Smooth muscle cell (in vitro differentiated cells): ENCODE results near the gene TTYH3. TPM values are rescaled to one million over a fixed set of nuclear protein-coding genes. Genes with fewer than 3 reads are reported as not detected.

Source experiments
- DNase-seq: peaks from one replicate; lab custom pipeline; 2025; ENCODE audit not compliant: unreplicated experiment; lab: John Stamatoyannopoulos, UW
- H2AFZ ChIP-seq: fragments of 200-600 bp; sonication (generic); 2 replicates; pipeline ENCODE4 v1.6.0; 2016; ENCODE audit warnings: antibody characterized with exemption, low read depth, mild to moderate bottlenecking
- H3F3A ChIP-seq: fragments of 200-600 bp; sonication (generic); 2 replicates; pipeline ENCODE4 v1.6.0; 2017; ENCODE audit warnings: antibody characterized with exemption, low read depth
- H3K27ac ChIP-seq: fragments of 200-600 bp; sonication (generic); 2 replicates; pipeline ENCODE4 v1.5.1; 2016; ENCODE audit warnings: low read depth, mild to moderate bottlenecking
- H3K27me3 ChIP-seq: fragments of 200-600 bp; sonication (generic); 2 replicates; pipeline ENCODE4 v1.6.1; 2016; ENCODE audit warnings: low read depth, mild to moderate bottlenecking
- H3K36me3 ChIP-seq: fragments of 200-600 bp; sonication (generic); 2 replicates; pipeline ENCODE4 v1.5.1; 2016; ENCODE audit warnings: low read depth
- H3K4me1 ChIP-seq: fragments of 200-600 bp; sonication (generic); 2 replicates; pipeline ENCODE4 v1.5.1; 2016; ENCODE audit warnings: low read depth
- H3K4me2 ChIP-seq: fragments of 200-600 bp; sonication (generic); 2 replicates; pipeline ENCODE4 v1.6.0; 2016; ENCODE audit warnings: mild to moderate bottlenecking
- H3K4me3 ChIP-seq: fragments of 200-600 bp; sonication (generic); 2 replicates; pipeline ENCODE4 v1.5.1; 2016; ENCODE audit warnings: mild to moderate bottlenecking
- H3K79me2 ChIP-seq: fragments of 200-600 bp; sonication (generic); 2 replicates; pipeline ENCODE4 v1.6.0; 2016; ENCODE audit warnings: low read depth, mild to moderate bottlenecking
- H3K9ac ChIP-seq: fragments of 200-600 bp; sonication (generic); 2 replicates; pipeline ENCODE4 v1.6.0; 2016; ENCODE audit warnings: low read depth
- H3K9me3 ChIP-seq: fragments of 200-600 bp; sonication (generic); replicated peaks from 2 replicates; pipeline ENCODE4 v1.5.1; 2016; ENCODE audit warnings: low read depth
- H4K20me1 ChIP-seq: fragments of 200-600 bp; sonication (generic); 2 replicates; pipeline ENCODE4 v1.6.0; 2016; ENCODE audit warnings: low read depth
- WGBS: methylation state at CpG from one replicate; pipeline ENCODE4 v1.1.7; 2016; ENCODE audit warnings: low lambda C conversion rate; 5-methylcytosine and 5-hydroxymethylcytosine counted together
- polyA plus RNA-seq: library from polyadenylated mRNA; unstranded; fragments of >200 nt; fragmentation: Nextera tagmentation; extraction: Ambion mirVana; gene quantifications from 2 replicates; pipeline ENCODE4 v1.2.1, GENCODE V29; 2016
- total RNA-seq: library from RNA; depleted of rRNA; stranded (reverse); fragments of >200 nt; gene quantifications from 2 replicates; pipeline ENCODE4 v1.2.3, GENCODE V29; 2014
- TF ChIP-seq, protein P1 (sequence below): fragments of 200-600 bp; sonication (generic); IDR thresholded peaks from 2 replicates; pipeline ENCODE4 v1.5.1; 2017; ENCODE audit warnings: borderline replicate concordance, mild to moderate bottlenecking, antibody characterized with exemption; ENCODE audit not compliant: insufficient read depth, poor library complexity, severe bottlenecking

TTYH3 gene
- total and polyA plus RNA-seq, 2 experiments from 2014 or later = 51.5 to 179 TPM

DNA sequence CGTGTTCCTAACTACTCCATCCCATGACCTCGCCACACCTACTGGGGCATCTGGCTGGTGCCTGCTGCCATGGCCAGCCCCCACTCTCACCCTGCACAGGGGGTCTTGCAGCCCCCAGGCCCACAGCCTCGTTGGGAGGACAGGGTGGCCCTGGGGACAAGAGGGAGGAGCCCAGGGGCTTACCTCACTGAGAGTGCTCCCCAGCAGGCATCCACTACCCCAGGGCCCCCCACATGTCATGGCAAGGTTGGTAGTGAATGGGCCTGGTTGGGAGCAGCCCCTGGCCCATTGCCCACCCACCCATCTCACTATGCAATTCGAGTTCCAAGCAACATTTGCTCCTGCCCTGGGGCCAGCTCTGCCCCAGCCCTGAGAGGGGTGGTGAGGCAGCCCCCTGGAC, 32.2 kb downstream of the TTYH3 start:
- Histone ChIP-seq H3K36me3 (no peaks in the 10 kb centered on the region), H3K27ac (no peak overlapping the region), H3F3A (no peaks in the 10 kb centered on the region), H3K4me2 (no peak overlapping the region), H3K9me3 (no peaks in the 10 kb centered on the region), H3K79me2 (no peaks in the 10 kb centered on the region), H2AFZ (no peak overlapping the region), H4K20me1 (peaks cover 39% of the 10 kb centered on the region), H3K4me3 (no peak overlapping the region), H3K9ac (no peak overlapping the region), H3K4me1 (no peaks in the 10 kb centered on the region), H3K27me3 (no peaks in the 10 kb centered on the region)
- 81% methylated on average over 4 of the region's 4 CpGs for WGBS
- TF ChIP-seq, protein P1, sequence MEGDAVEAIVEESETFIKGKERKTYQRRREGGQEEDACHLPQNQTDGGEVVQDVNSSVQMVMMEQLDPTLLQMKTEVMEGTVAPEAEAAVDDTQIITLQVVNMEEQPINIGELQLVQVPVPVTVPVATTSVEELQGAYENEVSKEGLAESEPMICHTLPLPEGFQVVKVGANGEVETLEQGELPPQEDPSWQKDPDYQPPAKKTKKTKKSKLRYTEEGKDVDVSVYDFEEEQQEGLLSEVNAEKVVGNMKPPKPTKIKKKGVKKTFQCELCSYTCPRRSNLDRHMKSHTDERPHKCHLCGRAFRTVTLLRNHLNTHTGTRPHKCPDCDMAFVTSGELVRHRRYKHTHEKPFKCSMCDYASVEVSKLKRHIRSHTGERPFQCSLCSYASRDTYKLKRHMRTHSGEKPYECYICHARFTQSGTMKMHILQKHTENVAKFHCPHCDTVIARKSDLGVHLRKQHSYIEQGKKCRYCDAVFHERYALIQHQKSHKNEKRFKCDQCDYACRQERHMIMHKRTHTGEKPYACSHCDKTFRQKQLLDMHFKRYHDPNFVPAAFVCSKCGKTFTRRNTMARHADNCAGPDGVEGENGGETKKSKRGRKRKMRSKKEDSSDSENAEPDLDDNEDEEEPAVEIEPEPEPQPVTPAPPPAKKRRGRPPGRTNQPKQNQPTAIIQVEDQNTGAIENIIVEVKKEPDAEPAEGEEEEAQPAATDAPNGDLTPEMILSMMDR = no peak
- DNase-seq = no peak

DNA sequence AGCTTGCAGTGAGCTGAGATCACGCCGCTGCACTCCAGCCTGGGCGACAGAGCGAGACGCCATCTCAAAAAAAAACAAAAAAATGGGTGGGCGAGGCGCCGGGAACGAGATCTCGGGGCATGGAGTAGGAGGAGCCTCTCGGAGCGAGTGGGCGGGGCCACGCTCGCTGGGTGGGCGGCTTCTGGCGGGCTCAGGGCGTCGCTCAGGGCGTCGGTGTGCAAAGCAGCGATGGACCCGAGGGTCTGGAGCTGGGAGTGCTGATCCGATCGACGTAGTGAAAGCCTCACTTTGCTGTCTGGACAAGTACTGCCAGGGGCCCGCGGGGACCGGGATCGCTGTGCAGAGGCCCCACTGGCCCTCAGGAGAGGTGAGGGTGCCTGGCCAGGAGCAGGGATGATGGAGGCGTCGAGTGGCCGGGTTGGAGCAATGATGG, 33.6 kb downstream of the TTYH3 start:
- Histone ChIP-seq H3F3A (no peaks in the 10 kb centered on the region), H3K79me2 (no peaks in the 10 kb centered on the region), H3K4me1 (no peaks in the 10 kb centered on the region), H3K9ac (no peak overlapping the region), H3K9me3 (no peaks in the 10 kb centered on the region), H2AFZ (no peak overlapping the region), H3K4me3 (no peak overlapping the region), H3K27me3 (no peaks in the 10 kb centered on the region), H4K20me1 (peaks cover 25% of the 10 kb centered on the region), H3K36me3 (no peaks in the 10 kb centered on the region), H3K4me2 (no peak overlapping the region), H3K27ac (no peak overlapping the region)
- 91% methylated on average over 33 of the region's 33 CpGs for WGBS
- TF ChIP-seq, protein P1 = no peak
- DNase-seq = no peak

DNA sequence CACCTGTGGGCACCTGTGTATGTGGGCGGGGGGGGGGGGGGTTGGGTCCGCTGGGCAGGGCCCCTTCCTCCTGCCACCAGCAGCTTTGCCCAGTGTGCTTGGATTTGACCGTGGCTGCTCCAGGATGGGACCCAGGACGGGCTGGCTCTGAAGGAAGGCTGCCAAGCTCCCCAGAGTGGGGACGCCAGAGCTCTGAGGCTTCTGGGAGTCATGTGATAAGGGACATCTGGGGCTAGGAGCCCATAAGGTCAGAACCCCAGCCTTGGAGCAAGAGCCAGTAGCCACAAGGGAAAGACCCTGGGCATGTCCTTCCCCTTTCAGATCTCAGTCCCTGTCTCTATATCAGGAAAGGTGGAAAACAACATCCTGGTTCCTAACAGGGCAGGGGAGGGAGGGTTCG, 34.4 kb downstream of the TTYH3 start:
- WGBS = 94% methylated on average over 5 of the region's 6 CpGs
- Histone ChIP-seq H3K4me1 (no peaks in the 10 kb centered on the region), H3K4me3 (no peak overlapping the region), H4K20me1 (peaks cover 17% of the 10 kb centered on the region), H2AFZ (no peak overlapping the region), H3K36me3 (no peaks in the 10 kb centered on the region), H3K79me2 (no peaks in the 10 kb centered on the region), H3K4me2 (no peak overlapping the region), H3K27me3 (no peaks in the 10 kb centered on the region), H3K27ac (no peak overlapping the region), H3F3A (no peaks in the 10 kb centered on the region), H3K9me3 (no peaks in the 10 kb centered on the region), H3K9ac (no peak overlapping the region)
- no peak for DNase-seq
- TF ChIP-seq, protein P1 = no peak

DNA sequence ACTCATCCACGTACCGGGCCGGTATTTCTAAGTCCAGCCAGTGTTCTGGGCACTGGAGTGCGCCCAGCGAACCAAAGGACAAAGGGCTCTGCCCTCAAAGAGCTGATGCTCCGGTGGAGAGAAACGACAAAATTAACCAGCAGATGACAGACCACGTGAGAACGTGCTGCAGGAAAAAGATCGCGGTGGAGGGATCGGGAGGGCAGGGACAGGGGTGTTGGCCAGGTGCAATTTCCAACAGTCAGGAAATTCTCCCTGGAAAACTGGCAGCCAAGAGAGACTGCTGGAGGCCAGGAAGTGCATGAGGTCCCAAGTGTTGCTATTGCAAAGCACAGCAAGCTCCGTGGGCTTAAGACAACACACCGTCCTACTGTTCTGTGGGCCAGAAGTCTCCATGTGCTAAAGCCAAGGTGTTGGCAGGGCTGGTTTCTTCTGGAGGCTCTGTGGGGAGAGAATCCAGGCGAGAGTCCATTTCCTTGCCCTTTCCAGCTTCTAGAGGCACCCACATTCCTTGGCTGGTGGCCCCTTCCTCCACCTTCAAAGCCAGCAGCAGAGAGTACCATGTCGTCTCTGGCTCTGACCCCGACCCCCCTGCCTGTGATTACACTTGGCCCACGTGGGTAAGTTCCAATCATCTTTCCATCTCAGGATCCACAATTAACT, 34.9 kb downstream of the TTYH3 start:
- Histone ChIP-seq H3K27me3 (no peaks in the 10 kb centered on the region), H2AFZ (no peak overlapping the region), H3K4me2 (no peak overlapping the region), H3K36me3 (no peaks in the 10 kb centered on the region), H3F3A (no peaks in the 10 kb centered on the region), H3K27ac (no peak overlapping the region), H3K4me3 (no peak overlapping the region), H3K9me3 (no peaks in the 10 kb centered on the region), H3K9ac (no peak overlapping the region), H4K20me1 (peaks cover 16% of the 10 kb centered on the region), H3K4me1 (no peaks in the 10 kb centered on the region), H3K79me2 (no peaks in the 10 kb centered on the region)
- 86% methylated on average over 18 of the region's 18 CpGs for WGBS
- TF ChIP-seq, protein P1 = no peak
- DNase-seq = no peak
